ENCODE results near the gene PPP1R3G.

PPP1R3G gene

DNA sequence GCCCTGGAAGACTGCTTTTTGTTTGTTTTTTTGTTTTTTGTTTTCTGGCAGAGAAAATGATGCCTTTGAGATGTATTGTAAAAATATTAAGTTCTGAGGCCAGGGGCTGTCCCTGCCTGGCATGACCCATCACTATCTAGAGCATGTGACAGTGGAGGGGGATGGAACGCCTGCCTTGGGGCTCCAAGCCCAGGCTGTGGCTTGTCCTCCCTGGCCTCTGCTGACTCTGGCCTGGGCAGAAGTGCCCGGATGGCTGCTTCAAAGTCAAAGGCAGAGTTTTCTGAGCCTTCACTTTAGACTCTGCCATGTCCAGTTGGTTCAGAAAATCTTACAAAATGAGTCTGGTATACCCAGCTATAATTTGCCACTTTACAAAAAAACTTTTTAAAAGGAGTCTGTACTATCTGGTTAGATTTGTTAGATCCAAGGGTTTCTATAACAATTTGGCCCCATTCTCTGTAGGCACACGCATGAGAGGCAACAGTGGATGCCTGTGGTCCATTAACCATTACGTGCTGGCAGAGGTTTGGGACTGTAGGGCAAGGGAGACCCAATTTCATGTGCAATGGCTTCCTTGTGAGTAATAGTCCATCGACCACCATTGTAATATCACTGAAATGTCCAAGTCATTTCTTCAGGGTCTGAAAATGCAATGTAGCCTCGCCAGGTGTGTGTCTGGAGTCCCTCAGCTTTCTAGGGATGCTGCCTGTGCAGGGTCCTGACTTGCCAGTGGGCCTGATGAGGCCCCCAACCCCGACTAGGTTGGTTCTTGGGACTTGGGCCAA, 8.3 kb downstream of the PPP1R3G start:
- no peak for DNase-seq (ENCODE audit: low read depth in 4 of 4, low spot score in 1 of 4)

DNA sequence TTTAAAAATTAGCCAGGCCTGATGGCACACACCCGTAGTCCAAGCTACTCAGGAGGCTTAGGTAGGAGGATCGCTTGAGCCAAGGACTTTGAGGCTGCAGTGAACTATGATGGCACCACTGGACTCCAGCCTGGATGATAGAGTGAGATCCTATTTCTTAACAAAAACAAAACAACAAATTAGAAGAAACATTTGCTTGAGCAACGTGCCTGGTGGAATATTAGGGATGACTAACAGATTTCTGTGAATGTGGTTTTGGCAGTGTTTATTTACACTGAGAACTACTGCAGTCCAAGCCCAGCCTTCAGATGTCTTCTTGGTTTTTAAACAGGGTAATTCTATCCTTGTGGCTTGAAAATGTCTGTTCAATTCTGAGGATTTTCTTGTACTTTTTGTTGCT, 9.2 kb downstream of the PPP1R3G start:
- DNase-seq (ENCODE audit: low read depth in 4 of 4, low spot score in 1 of 4), result no peak

GRCh38 chr6:5095236-5095635, 10.1 kb downstream of the PPP1R3G start:
- no peak for DNase-seq (ENCODE audit: low read depth in 4 of 4, low spot score in 1 of 4)

- no peak for DNase-seq (ENCODE audit: low read depth in 4 of 4, low spot score in 1 of 4)
These were observed 11.3 kb downstream of the PPP1R3G start for GRCh38 chr6:5096482-5096881.

GRCh38 chr6:5098501-5099270, 13.5 kb downstream of the PPP1R3G start:
- no peak for DNase-seq (ENCODE audit: low read depth in 4 of 4, low spot score in 1 of 4)

GRCh38 chr6:5099537-5099936, 14.4 kb downstream of the PPP1R3G start:
- DNase-seq (ENCODE audit: low read depth in 4 of 4, low spot score in 1 of 4), result no peak

DNA sequence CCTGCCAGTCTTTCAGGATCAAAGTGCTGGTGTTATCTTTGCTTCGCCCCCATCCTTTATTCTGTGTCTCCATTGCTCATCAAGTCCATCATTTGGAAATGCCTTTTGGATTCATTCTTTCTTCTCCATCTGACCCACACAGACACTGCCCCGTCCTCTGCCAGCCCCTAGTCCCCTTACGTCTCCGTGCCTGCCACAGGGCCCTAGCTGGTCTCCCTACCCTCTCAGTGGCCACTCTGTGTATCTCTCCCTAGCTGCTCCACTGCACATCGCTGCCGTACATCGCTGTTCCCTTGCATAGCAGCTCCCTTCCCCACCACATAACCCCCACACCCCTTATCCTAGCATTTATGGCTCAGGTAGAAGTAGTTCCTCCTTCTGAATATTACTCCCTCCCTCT, 15.7 kb downstream of the PPP1R3G start:
- DNase-seq (ENCODE audit: low read depth in 4 of 4, low spot score in 1 of 4), result no peak

GRCh38 chr6:5102267-5102970, 17.3 kb downstream of the PPP1R3G start:
- DNase-seq (ENCODE audit: low read depth in 4 of 4, low spot score in 1 of 4), result no peak

- no peak for DNase-seq (ENCODE audit: low read depth in 4 of 4, low spot score in 1 of 4)
These were observed 18.1 kb downstream of the PPP1R3G start for GRCh38 chr6:5103250-5103649.

- no peak for DNase-seq (ENCODE audit: low read depth in 4 of 4, low spot score in 1 of 4)
These were observed 19.5 kb downstream of the PPP1R3G start for GRCh38 chr6:5104667-5105066.

- DNase-seq (ENCODE audit: low read depth in 4 of 4, low spot score in 1 of 4), result no peak
These were observed 20.0 kb downstream of the PPP1R3G start for GRCh38 chr6:5105146-5105545.

- DNase-seq (ENCODE audit: low read depth in 4 of 4, low spot score in 1 of 4), result no peak
These were observed 22.2 kb downstream of the PPP1R3G start for GRCh38 chr6:5107341-5107740.

- no peak for DNase-seq (ENCODE audit: low read depth in 4 of 4, low spot score in 1 of 4)
These were observed 22.9 kb downstream of the PPP1R3G start for GRCh38 chr6:5108068-5108467.

- DNase-seq (ENCODE audit: low read depth in 4 of 4, low spot score in 1 of 4), result no peak
These were observed 23.5 kb downstream of the PPP1R3G start for GRCh38 chr6:5108536-5109150.

- DNase-seq (ENCODE audit: low read depth in 4 of 4, low spot score in 1 of 4), result no peak
These were observed 24.3 kb downstream of the PPP1R3G start for GRCh38 chr6:5109436-5109835.

DNA sequence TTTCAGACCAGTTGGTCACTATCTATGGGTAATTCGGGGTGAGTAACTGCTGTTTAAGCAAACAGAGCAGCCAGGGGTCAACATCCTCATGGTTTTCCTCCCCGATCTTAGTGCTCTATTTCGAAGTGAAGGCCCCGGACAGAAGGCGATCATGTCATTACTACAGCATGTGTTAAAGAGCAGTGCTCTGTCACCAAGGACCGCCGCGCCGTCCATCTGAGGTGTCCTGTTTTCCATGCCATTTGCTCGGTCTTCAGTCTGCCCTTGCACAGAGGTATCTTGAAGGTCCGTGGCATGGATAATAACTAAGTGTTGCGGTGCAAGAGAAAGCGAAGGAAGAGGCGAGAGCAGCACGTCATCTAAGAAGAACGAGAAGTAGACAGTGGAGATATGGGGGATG, 25.1 kb downstream of the PPP1R3G start:
- DNase-seq (ENCODE audit: low read depth in 4 of 4, low spot score in 1 of 4), result no peak

DNA sequence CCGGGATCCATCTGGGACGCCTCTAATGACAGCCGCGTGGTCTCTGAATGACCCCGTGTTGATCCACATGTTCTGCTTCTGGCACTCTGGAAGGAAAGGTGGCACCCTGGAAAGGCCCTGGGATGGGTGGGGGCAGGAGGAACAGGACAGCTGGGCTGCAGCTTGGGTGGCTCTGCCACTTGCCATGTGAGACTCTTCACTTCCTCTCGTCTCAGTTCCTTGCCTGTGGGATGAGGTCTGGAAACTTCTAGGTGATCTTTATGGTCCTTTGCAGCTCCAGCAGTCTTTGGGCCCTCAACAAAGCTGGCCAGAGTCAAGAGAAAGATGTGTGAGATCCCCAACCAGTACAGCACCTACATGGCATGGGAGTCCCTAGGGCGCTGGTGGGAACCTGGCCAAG, 26.5 kb downstream of the PPP1R3G start:
- no peak for DNase-seq (ENCODE audit: low read depth in 4 of 4, low spot score in 1 of 4)

GRCh38 chr6:5112066-5112799, 27.1 kb downstream of the PPP1R3G start:
- DNase-seq (ENCODE audit: low read depth in 4 of 4, low spot score in 1 of 4), result no peak

GRCh38 chr6:5113096-5113495, 28.0 kb downstream of the PPP1R3G start:
- DNase-seq (ENCODE audit: low read depth in 4 of 4, low spot score in 1 of 4), result no peak

GRCh38 chr6:5115168-5115567, 30.0 kb downstream of the PPP1R3G start:
- DNase-seq (ENCODE audit: low read depth in 4 of 4, low spot score in 1 of 4), result no peak
